ENCODE results near the gene DCXR. TPM values are rescaled to one million over a fixed set of nuclear protein-coding genes. Genes with fewer than 3 reads are reported as not detected.
"Not testable (repeated sequence)": the region's sequence is repeated elsewhere in the genome, so short reads cannot be mapped to it uniquely, and the experiment has no call there.

DCXR gene
- total RNA-seq, 6 donors from 2014 or later: 122 to 358 (median 211) TPM

GRCh38 chr17:82043507-82043906 is 6.0 kb upstream of the DCXR start:
- Histone ChIP-seq H3K36me3 (peaks cover 0 to 18% (median 7%) of the 10 kb centered on the region in 4 donors), H3K27me3 (no peaks in the 10 kb centered on the region), H3K27ac (no peak overlapping the region), H3K9me3 (no peaks in the 10 kb centered on the region), H3K4me1 (peaks cover 0 to 1% (median 0%) of the 10 kb centered on the region in 4 donors), H3K4me3 (no peak overlapping the region)
- ATAC-seq (ENCODE audit: low FRiP score in 2 of 2): no peak
- 75 to 89% methylated on average over 6 to 10 of the region's 16 CpGs for WGBS, 2 donors
- TF ChIP-seq POLR2AphosphoS5 (IDR thresholded peaks at IDR 0.05) (no peak), POLR2A (IDR thresholded peaks at IDR 0.05) (no peak), EP300 (IDR thresholded peaks at IDR 0.05) (no peak)
- TF ChIP-seq, protein P1, sequence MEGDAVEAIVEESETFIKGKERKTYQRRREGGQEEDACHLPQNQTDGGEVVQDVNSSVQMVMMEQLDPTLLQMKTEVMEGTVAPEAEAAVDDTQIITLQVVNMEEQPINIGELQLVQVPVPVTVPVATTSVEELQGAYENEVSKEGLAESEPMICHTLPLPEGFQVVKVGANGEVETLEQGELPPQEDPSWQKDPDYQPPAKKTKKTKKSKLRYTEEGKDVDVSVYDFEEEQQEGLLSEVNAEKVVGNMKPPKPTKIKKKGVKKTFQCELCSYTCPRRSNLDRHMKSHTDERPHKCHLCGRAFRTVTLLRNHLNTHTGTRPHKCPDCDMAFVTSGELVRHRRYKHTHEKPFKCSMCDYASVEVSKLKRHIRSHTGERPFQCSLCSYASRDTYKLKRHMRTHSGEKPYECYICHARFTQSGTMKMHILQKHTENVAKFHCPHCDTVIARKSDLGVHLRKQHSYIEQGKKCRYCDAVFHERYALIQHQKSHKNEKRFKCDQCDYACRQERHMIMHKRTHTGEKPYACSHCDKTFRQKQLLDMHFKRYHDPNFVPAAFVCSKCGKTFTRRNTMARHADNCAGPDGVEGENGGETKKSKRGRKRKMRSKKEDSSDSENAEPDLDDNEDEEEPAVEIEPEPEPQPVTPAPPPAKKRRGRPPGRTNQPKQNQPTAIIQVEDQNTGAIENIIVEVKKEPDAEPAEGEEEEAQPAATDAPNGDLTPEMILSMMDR (IDR thresholded peaks at IDR 0.05): no peak
- peak in 1 of 2 donors; percentile 35 for DNase-seq

DNA sequence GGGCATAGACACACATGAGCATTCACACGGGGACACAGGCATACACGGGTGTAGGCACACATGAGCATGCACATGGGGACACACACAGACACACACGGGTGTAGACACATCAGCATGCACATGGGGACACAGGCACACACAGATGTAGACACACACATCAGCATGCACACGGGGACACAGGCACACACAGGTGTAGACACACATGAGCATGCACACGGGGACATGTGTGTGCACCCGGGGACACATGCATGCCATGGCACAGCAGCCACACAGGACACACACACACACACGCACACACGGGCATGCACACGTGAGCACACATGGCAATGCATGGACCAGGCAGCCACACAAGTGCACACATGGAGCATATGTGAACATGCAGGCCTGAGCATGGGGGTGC is 5.2 kb upstream of the DCXR start:
- no peak overlapping the region for H3K4me3 ChIP-seq
- 62 to 95% methylated on average over 2 to 9 of the region's 9 CpGs for WGBS, 2 donors
- H3K36me3 ChIP-seq: peaks cover 0 to 10% (median 3%) of the 10 kb centered on the region in 4 donors
- no peak for ATAC-seq (ENCODE audit: low FRiP score in 2 of 2)
- peaks cover 0 to 9% (median 5%) of the 10 kb centered on the region in 4 donors for H3K4me1 ChIP-seq
- no peaks in the 10 kb centered on the region for H3K9me3 ChIP-seq
- TF ChIP-seq, protein P1 (IDR thresholded peaks at IDR 0.05): no peak
- TF ChIP-seq EP300 (IDR thresholded peaks at IDR 0.05): no peak
- no peak for TF ChIP-seq POLR2A (IDR thresholded peaks at IDR 0.05)
- TF ChIP-seq POLR2AphosphoS5 (IDR thresholded peaks at IDR 0.05): no peak
- DNase-seq: peak in 1 of 2 donors; percentile 27
- no peaks in the 10 kb centered on the region for H3K27me3 ChIP-seq
- H3K27ac ChIP-seq: no peak overlapping the region

GRCh38 chr17:82041144-82041814 is 3.8 kb upstream of the DCXR start:
- no peaks in the 10 kb centered on the region for H3K27me3 ChIP-seq
- no peaks in the 10 kb centered on the region for H3K36me3 ChIP-seq
- H3K4me1 ChIP-seq: peaks cover 6 to 18% (median 13%) of the 10 kb centered on the region in 4 donors
- H3K27ac ChIP-seq: no peak overlapping the region
- TF ChIP-seq EP300 (IDR thresholded peaks at IDR 0.05) (no peak), POLR2AphosphoS5 (IDR thresholded peaks at IDR 0.05) (no peak), POLR2A (IDR thresholded peaks at IDR 0.05) (no peak)
- TF ChIP-seq, protein P1 (IDR thresholded peaks at IDR 0.05): no peak
- DNase-seq (peak in 1 of 2 donors; percentile 2), ATAC-seq (ENCODE audit: low FRiP score in 2 of 2) (no peak)
- no peak overlapping the region for H3K4me3 ChIP-seq
- WGBS, 2 donors: 86% methylated on average over 17 of the region's 17 CpGs
- no peaks in the 10 kb centered on the region for H3K9me3 ChIP-seq

DNA sequence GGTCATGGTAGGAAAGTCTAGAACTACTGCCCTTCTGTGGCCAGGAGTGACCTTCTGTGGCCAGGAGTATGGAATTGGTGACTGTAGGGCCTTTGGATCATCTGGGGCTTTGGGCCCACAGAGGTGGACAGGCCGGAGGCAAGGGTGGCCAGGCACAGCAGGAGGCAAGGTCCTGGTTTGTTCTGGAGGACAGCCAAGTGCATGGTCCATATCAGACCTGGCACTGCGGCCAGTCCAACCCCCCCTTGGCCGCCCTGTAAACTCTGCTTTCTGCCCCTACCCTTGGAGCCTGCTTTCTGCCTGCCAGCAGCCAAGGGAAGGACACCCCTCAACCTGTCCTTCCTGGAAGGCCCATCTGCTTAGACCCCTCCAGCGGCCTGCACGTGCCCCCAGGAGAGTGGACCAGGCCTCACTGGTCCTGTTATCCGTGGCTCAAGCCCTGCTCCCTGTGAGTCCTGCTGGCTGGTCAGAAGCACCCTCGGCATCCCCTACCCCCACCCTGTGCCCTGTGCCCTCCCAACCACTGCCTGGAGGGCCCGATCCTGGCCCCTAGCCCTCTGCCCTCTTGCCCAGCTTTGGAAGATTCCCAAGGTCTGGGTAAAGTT is 2.3 kb upstream of the DCXR start:
- H3K36me3 ChIP-seq: peaks cover 0 to 13% (median 0%) of the 10 kb centered on the region in 4 donors
- H3K27me3 ChIP-seq: no peaks in the 10 kb centered on the region
- H3K4me3 ChIP-seq: no peak overlapping the region
- peaks cover 14 to 26% (median 19%) of the 10 kb centered on the region in 4 donors for H3K4me1 ChIP-seq
- no peaks in the 10 kb centered on the region for H3K9me3 ChIP-seq
- DNase-seq (peak in 1 of 2 donors; percentile 36), ATAC-seq (ENCODE audit: low FRiP score in 2 of 2) (no peak)
- WGBS, 2 donors: 96 to 97% methylated on average over 5 to 8 of the region's 8 CpGs
- no peak overlapping the region for H3K27ac ChIP-seq
- TF ChIP-seq, protein P1 (IDR thresholded peaks at IDR 0.05): no peak
- TF ChIP-seq EP300 (IDR thresholded peaks at IDR 0.05) (no peak), POLR2A (IDR thresholded peaks at IDR 0.05) (no peak), POLR2AphosphoS5 (IDR thresholded peaks at IDR 0.05) (no peak)

- not testable (repeated sequence) for H3K27ac ChIP-seq; H3K9me3 ChIP-seq; DNase-seq; H3K27me3 ChIP-seq; H3K4me3 ChIP-seq; ATAC-seq (ENCODE audit: low FRiP score in 2 of 2)
- peaks cover 0 to 13% (median 0%) of the 10 kb centered on the region in 4 donors for H3K36me3 ChIP-seq
- H3K4me1 ChIP-seq: peaks cover 14 to 26% (median 19%) of the 10 kb centered on the region in 4 donors
- WGBS, 2 donors: 79 to 86% methylated on average over 16 of the region's 16 CpGs
Measured at GRCh38 chr17:82038796-82039409, 1.4 kb upstream of the DCXR start.

Data from upper lobe of left lung (tissue), 6 donors.